Mammary epithelial cell (primary cell): ENCODE data around the gene NRM.

Experiments used
- CTCF ChIP-seq, 2 donors: IDR thresholded peaks in 1 of 2; conservative IDR thresholded peaks in 1 of 2; 2 replicates each; pipeline ENCODE4 v1.5.1; 2011 to 2012; ENCODE audit warnings: inconsistent platforms in 2 of 2, low read length in 2 of 2, mild to moderate bottlenecking in 2 of 2, control low read depth in 1 of 2, low read depth in 1 of 2; ENCODE audit not compliant: insufficient read depth in 1 of 2; ENCODE audit errors: extremely low read depth in 1 of 2
- EZH2 ChIP-seq: IDR thresholded peaks from 2 replicates; pipeline ENCODE4 v1.6.1; 2012; ENCODE audit warnings: low read length, inconsistent platforms, borderline replicate concordance

GRCh38 chr6:30719791-30720737 lies 29.3 kb upstream of the NRM start, which contains the start of gene TUBB:
- no peak for TF ChIP-seq CTCF (conservative IDR thresholded peaks at IDR 0.05 in 1 of 2, IDR thresholded peaks at IDR 0.05 in 1 of 2; ENCODE audit: extremely low read depth in 1 of 2, insufficient read depth in 1 of 2, low read depth in 1 of 2, low read length in 2 of 2)
- no peak for TF ChIP-seq EZH2
